ENCODE data around the gene SMYD3. TPM values are rescaled to one million over a fixed set of nuclear protein-coding genes. Genes with fewer than 3 reads are reported as not detected.

The SMYD3 gene
- total and polyA plus RNA-seq, 10 of the 15 experiments (the other 5 are each of a cell fraction or from before 2014, with no cell fraction given) = 18.3 to 54.0 (median 24.8) TPM

GRCh38 chr1:246203180-246203579, 303.9 kb downstream of the SMYD3 start:
- Histone ChIP-seq H3K36me3 (ENCODE audit: control insufficient read depth in 2 of 2, insufficient read depth in 2 of 2, low read length in 1 of 2) (no peaks in the 10 kb centered on the region), H3K9me3 (replicated peaks; ENCODE audit: control insufficient read depth, insufficient read depth, low read length) (no peaks in the 10 kb centered on the region), H2AFZ (ENCODE audit: control insufficient read depth, low read depth, low read length) (no peak overlapping the region), H3K4me1 (ENCODE audit: control insufficient read depth, insufficient read depth, low read length) (no peaks in the 10 kb centered on the region), H4K20me1 (ENCODE audit: control insufficient read depth, insufficient read depth) (no peaks in the 10 kb centered on the region), H3K9ac (ENCODE audit: control insufficient read depth, insufficient read depth, low read length) (no peak overlapping the region), H3K79me2 (ENCODE audit: control insufficient read depth, insufficient read depth, low read length) (no peaks in the 10 kb centered on the region), H3K4me2 (ENCODE audit: control insufficient read depth, insufficient read depth) (no peak overlapping the region), H3K27ac (ENCODE audit: control insufficient read depth, insufficient read depth) (no peak overlapping the region), H3K27me3 (replicated peaks in 1 of 2; ENCODE audit: control insufficient read depth in 2 of 2, insufficient read depth in 2 of 2, low read length in 1 of 2) (no peaks in the 10 kb centered on the region), H3K4me3 (no peak overlapping the region)
- WGBS (ENCODE audit: insufficient coverage, insufficient replicate concordance, low lambda C conversion rate, missing lambda C conversion rate) = 88% methylated on average over 6 of the region's 6 CpGs
- BruUV-seq (replicated peaks) = no TSS peak
- SMC1A ChIA-PET (ENCODE audit: uncharacterized antibody, unreplicated experiment) = interaction anchor here (0.7 to 1.3 kb wide), 2 partner anchors 12 to 551 kb away, joined by 3 to 4 read pairs; no protein-coding TSS in a partner anchor
- RAD21 ChIA-PET (ENCODE audit: unreplicated experiment) = no interaction called here
- FAIRE-seq = no peak
- CTCF ChIA-PET = interaction anchor here (0.6 kb wide), 1 partner anchor 9 kb away, joined by 3 read pairs; no protein-coding TSS in a partner anchor
- no peak for DNase-seq (ENCODE audit: low read depth, low spot score)
- no peak for ATAC-seq
- in situ Hi-C loops (cut with MboI) (no loop called here), intact Hi-C loops (cut with micrococcal nuclease; ENCODE audit: unreplicated experiment) (no loop called here)
- TF ChIP-seq EGR1 (IDR thresholded peaks at IDR 0.05; ENCODE audit: borderline replicate concordance in 1 of 2, low read depth in 2 of 2, low read length in 2 of 2) (no peak), SIN3A (IDR thresholded peaks at IDR 0.05; ENCODE audit: low read depth, low read length) (no peak)
- POLR2A ChIA-PET = no interaction called here

- no peak for DNase-seq (ENCODE audit: low read depth, low spot score)
- Histone ChIP-seq H3K27me3 (replicated peaks in 1 of 2; ENCODE audit: control insufficient read depth in 2 of 2, insufficient read depth in 2 of 2, low read length in 1 of 2) (no peaks in the 10 kb centered on the region), H3K36me3 (ENCODE audit: control insufficient read depth in 2 of 2, insufficient read depth in 2 of 2, low read length in 1 of 2) (no peaks in the 10 kb centered on the region), H3K27ac (ENCODE audit: control insufficient read depth, insufficient read depth) (no peak overlapping the region), H3K9ac (ENCODE audit: control insufficient read depth, insufficient read depth, low read length) (no peak overlapping the region), H3K4me1 (ENCODE audit: control insufficient read depth, insufficient read depth, low read length) (no peaks in the 10 kb centered on the region), H3K4me2 (ENCODE audit: control insufficient read depth, insufficient read depth) (no peak overlapping the region), H2AFZ (ENCODE audit: control insufficient read depth, low read depth, low read length) (no peak overlapping the region), H4K20me1 (ENCODE audit: control insufficient read depth, insufficient read depth) (no peaks in the 10 kb centered on the region), H3K79me2 (ENCODE audit: control insufficient read depth, insufficient read depth, low read length) (no peaks in the 10 kb centered on the region), H3K9me3 (replicated peaks; ENCODE audit: control insufficient read depth, insufficient read depth, low read length) (no peaks in the 10 kb centered on the region), H3K4me3 (no peak overlapping the region)
- TF ChIP-seq ZNF217 (IDR thresholded peaks at IDR 0.05) = no peak
- no peak for TF ChIP-seq SMARCA5 (IDR thresholded peaks at IDR 0.05)
- no peak for TF ChIP-seq ZBED1 (IDR thresholded peaks at IDR 0.05; ENCODE audit: borderline replicate concordance)
- no peak for TF ChIP-seq USF1 (IDR thresholded peaks at IDR 0.05; ENCODE audit: borderline replicate concordance, extremely low read length, insufficient read depth, low read depth, low read length)
- no peak for TF ChIP-seq RELA (IDR thresholded peaks at IDR 0.05; ENCODE audit: borderline replicate concordance, partially characterized antibody)
- TF ChIP-seq MXI1 (IDR thresholded peaks at IDR 0.05; ENCODE audit: low read depth, low read length) = no peak
- TF ChIP-seq MYB (IDR thresholded peaks at IDR 0.05; ENCODE audit: borderline replicate concordance, low read depth, low read length) = no peak
- no peak for TF ChIP-seq CBFB (IDR thresholded peaks at IDR 0.05; ENCODE audit: low read depth)
- TF ChIP-seq POLR2A (IDR thresholded peaks at IDR 0.05; ENCODE audit: low read depth, low read length) = no peak
- no peak for TF ChIP-seq CEBPB (IDR thresholded peaks at IDR 0.05; ENCODE audit: borderline replicate concordance in 1 of 2, low read depth in 2 of 2, low read length in 2 of 2)
- ChIA-PET RAD21 (ENCODE audit: unreplicated experiment) (no interaction called here), POLR2A (no interaction called here), SMC1A (ENCODE audit: uncharacterized antibody, unreplicated experiment) (no interaction called here), CTCF (no interaction called here)
- WGBS (ENCODE audit: insufficient coverage, insufficient replicate concordance, low lambda C conversion rate, missing lambda C conversion rate) = 77% methylated on average over 4 of the region's 4 CpGs
- in situ Hi-C loops (cut with MboI) (no loop called here), intact Hi-C loops (cut with micrococcal nuclease; ENCODE audit: unreplicated experiment) (no loop called here)
- no peak for ATAC-seq
- FAIRE-seq = no peak
- BruUV-seq (replicated peaks) = no TSS peak
Observed at GRCh38 chr1:246200738-246201137, 306.3 kb downstream of the SMYD3 start.
